ENCODE results near the gene MOGAT3. TPM values are rescaled to one million over a fixed set of nuclear protein-coding genes. Genes with fewer than 3 reads are reported as not detected.

MOGAT3 gene
- polyA plus RNA-seq, 1 donor from 2014 or later, result not detected

GRCh38 chr7:101166909-101167644, 33.8 kb downstream of the MOGAT3 start:
- Mint-ChIP-seq H3K27me3 (peaks cover 74% of the 10 kb centered on the region), H3K27ac (peak overlapping the region in 2 of 3 donors; percentile 51 to 97), H3K36me3 (no peaks in the 10 kb centered on the region), H3K4me3 (peak overlapping the region in 2 of 4 donors; percentile 60 to 63), H3K9me3 (peaks cover 0 to 15% (median 0%) of the 10 kb centered on the region in 3 donors), H3K4me1 (peaks cover 17 to 26% (median 25%) of the 10 kb centered on the region in 3 donors)

- Mint-ChIP-seq H3K36me3 (no peaks in the 10 kb centered on the region), H3K27me3 (peaks cover 69% of the 10 kb centered on the region), H3K4me3 (peak overlapping the region in 1 of 4 donors; percentile 63), H3K9me3 (peaks cover 0 to 11% (median 0%) of the 10 kb centered on the region in 3 donors), H3K27ac (peak overlapping the region in 1 of 3 donors; percentile 97), H3K4me1 (peaks cover 17 to 26% (median 20%) of the 10 kb centered on the region in 3 donors)
These were observed 34.3 kb downstream of the MOGAT3 start for GRCh38 chr7:101166648-101166908.

- H3K4me3 Mint-ChIP-seq, result peak overlapping the region; percentile 44 to 88 (median 70)
- peak overlapping the region; percentile 73 to 96 (median 85) for H3K27ac Mint-ChIP-seq
- no peaks in the 10 kb centered on the region for H3K36me3 Mint-ChIP-seq
- H3K4me1 Mint-ChIP-seq, result peaks cover 17 to 25% (median 18%) of the 10 kb centered on the region in 3 donors
- H3K27me3 Mint-ChIP-seq, result peaks cover 67% of the 10 kb centered on the region
- peaks cover 0 to 7% (median 0%) of the 10 kb centered on the region in 3 donors for H3K9me3 Mint-ChIP-seq
These were observed 34.7 kb downstream of the MOGAT3 start for GRCh38 chr7:101165958-101166647.

GRCh38 chr7:101165075-101165957, 35.5 kb downstream of the MOGAT3 start, which contains the start of gene VGF:
Gene VGF (minus strand): TSS chr7:101165569. CDS start chr7:101164843, 726 bp downstream.
- peaks cover 9 to 21% (median 16%) of the 10 kb centered on the region in 3 donors for H3K4me1 Mint-ChIP-seq
- no peaks in the 10 kb centered on the region for H3K36me3 Mint-ChIP-seq
- peak within 1 kb of the TSS; percentile 73 to 96 (median 85) for H3K27ac Mint-ChIP-seq
- H3K4me3 Mint-ChIP-seq, result peak within 1 kb of the TSS; percentile 44 to 88 (median 70)
- H3K9me3 Mint-ChIP-seq, result peaks cover 0 to 7% (median 0%) of the 10 kb centered on the region in 3 donors
- H3K27me3 Mint-ChIP-seq, result peaks cover 59% of the 10 kb centered on the region

- peaks cover 2 to 15% (median 10%) of the 10 kb centered on the region in 3 donors for H3K4me1 Mint-ChIP-seq
- H3K36me3 Mint-ChIP-seq, result no peaks in the 10 kb centered on the region
- H3K27me3 Mint-ChIP-seq, result peaks cover 48% of the 10 kb centered on the region
- peak overlapping the region in 1 of 3 donors; percentile 73 for H3K27ac Mint-ChIP-seq
- H3K9me3 Mint-ChIP-seq, result peaks cover 0 to 4% (median 0%) of the 10 kb centered on the region in 3 donors
- H3K4me3 Mint-ChIP-seq, result peak overlapping the region; percentile 55 to 84 (median 69)
These were observed 36.6 kb downstream of the MOGAT3 start for GRCh38 chr7:101164071-101164840.

GRCh38 chr7:101163279-101164070, 37.4 kb downstream of the MOGAT3 start:
- H3K4me1 Mint-ChIP-seq, result peaks cover 0 to 13% (median 9%) of the 10 kb centered on the region in 3 donors
- no peaks in the 10 kb centered on the region for H3K36me3 Mint-ChIP-seq
- H3K4me3 Mint-ChIP-seq, result peak overlapping the region; percentile 57 to 85 (median 70)
- peaks cover 42% of the 10 kb centered on the region for H3K27me3 Mint-ChIP-seq
- H3K27ac Mint-ChIP-seq, result peak overlapping the region in 2 of 3 donors; percentile 32 to 76
- H3K9me3 Mint-ChIP-seq, result peaks cover 0 to 4% (median 0%) of the 10 kb centered on the region in 3 donors

GRCh38 chr7:101162551-101163278, 38.1 kb downstream of the MOGAT3 start:
- H3K27ac Mint-ChIP-seq, result peak overlapping the region in 2 of 3 donors; percentile 32 to 76
- H3K4me3 Mint-ChIP-seq, result peak overlapping the region; percentile 60 to 91 (median 78)
- peaks cover 0 to 4% (median 0%) of the 10 kb centered on the region in 3 donors for H3K9me3 Mint-ChIP-seq
- H3K27me3 Mint-ChIP-seq, result peaks cover 36% of the 10 kb centered on the region
- H3K4me1 Mint-ChIP-seq, result peaks cover 0 to 13% (median 9%) of the 10 kb centered on the region in 3 donors
- H3K36me3 Mint-ChIP-seq, result no peaks in the 10 kb centered on the region

- Mint-ChIP-seq H3K4me3 (peak overlapping the region; percentile 40 to 91 (median 78)), H3K4me1 (peaks cover 0 to 12% (median 9%) of the 10 kb centered on the region in 3 donors), H3K9me3 (peaks cover 0 to 4% (median 0%) of the 10 kb centered on the region in 3 donors), H3K27ac (peak overlapping the region in 1 of 3 donors; percentile 78), H3K27me3 (peaks cover 28% of the 10 kb centered on the region), H3K36me3 (no peaks in the 10 kb centered on the region)
These were observed 39.0 kb downstream of the MOGAT3 start for GRCh38 chr7:101161692-101162471.

- Mint-ChIP-seq H3K4me1 (peaks cover 0 to 11% (median 7%) of the 10 kb centered on the region in 3 donors), H3K9me3 (peaks cover 0 to 4% (median 0%) of the 10 kb centered on the region in 3 donors), H3K36me3 (no peaks in the 10 kb centered on the region), H3K27ac (peak overlapping the region in 1 of 3 donors; percentile 78), H3K4me3 (peak overlapping the region; percentile 4 to 59 (median 25)), H3K27me3 (peaks cover 22% of the 10 kb centered on the region)
These were observed 39.9 kb downstream of the MOGAT3 start for GRCh38 chr7:101160910-101161309.

GRCh38 chr7:101159696-101160674, 40.9 kb downstream of the MOGAT3 start:
- H3K9me3 Mint-ChIP-seq, result peaks cover 0 to 2% (median 0%) of the 10 kb centered on the region in 3 donors
- H3K27me3 Mint-ChIP-seq, result peaks cover 13% of the 10 kb centered on the region
- no peaks in the 10 kb centered on the region for H3K36me3 Mint-ChIP-seq
- peak overlapping the region in 1 of 4 donors; percentile 20 for H3K4me3 Mint-ChIP-seq
- H3K27ac Mint-ChIP-seq, result no peak overlapping the region
- H3K4me1 Mint-ChIP-seq, result peaks cover 6 to 14% (median 7%) of the 10 kb centered on the region in 3 donors

Data from IgD-negative memory B cell (primary cell).